ENCODE measurements around the gene RNF5.

RNF5 gene

GRCh38 chr6:32222333-32223230, 44.4 kb downstream of the RNF5 start (continued):
- TF ChIP-seq BCL11A (tag by site-specific recombination; IDR thresholded peaks at IDR 0.05; ENCODE audit: low read depth): no peak
- TF ChIP-seq ZNF48 (tag by site-specific recombination; IDR thresholded peaks at IDR 0.05): no peak

- POLR2A ChIA-PET: no interaction called here
- Histone ChIP-seq H3K4me3 (ENCODE audit: low read depth, low read length) (no peak within 1 kb of the TSS), H3K27ac (ENCODE audit: extremely low read depth, low read depth, low read length) (no peak within 1 kb of the TSS), H3K4me1 (ENCODE audit: control insufficient read depth, insufficient read depth, low read length) (no peaks in the 10 kb centered on the region), H3K9me3 (ENCODE audit: control insufficient read depth, insufficient read depth, low read depth, low read length) (no peaks in the 10 kb centered on the region), H3K36me3 (ENCODE audit: control insufficient read depth in 2 of 2, insufficient read depth in 1 of 2, low read length in 2 of 2) (no peaks in the 10 kb centered on the region)
- no peak for TF ChIP-seq ZNF148 (tag by site-specific recombination; IDR thresholded peaks at IDR 0.05; ENCODE audit: borderline replicate concordance)
- no peak for TF ChIP-seq MYNN (tag by site-specific recombination; IDR thresholded peaks at IDR 0.05; ENCODE audit: borderline replicate concordance)
- TF ChIP-seq ZNF175 (tag by site-specific recombination; IDR thresholded peaks at IDR 0.05): no peak
- TF ChIP-seq ZNF837 (tag by site-specific recombination; IDR thresholded peaks at IDR 0.05): no peak
- TF ChIP-seq ZNF19 (tag by site-specific recombination; IDR thresholded peaks at IDR 0.05; ENCODE audit: low read depth): no peak
- TF ChIP-seq ZNF654 (tag by site-specific recombination; IDR thresholded peaks at IDR 0.05; ENCODE audit: low read depth): no peak
- no peak for TF ChIP-seq ZBTB48 (tag by site-specific recombination; IDR thresholded peaks at IDR 0.05)
- CTCF ChIA-PET: interaction anchor here (0.6 kb wide), 1 partner anchor 30 kb away, joined by 3 read pairs; no protein-coding TSS in a partner anchor
Measured at GRCh38 chr6:32223258-32224235, 45.3 kb downstream of the RNF5 start, which contains the start of gene NOTCH4. Gene NOTCH4, minus strand, starts transcription at chr6:32224067. Its CDS starts 139 bp downstream, at chr6:32223928.

GRCh38 chr6:32224696-32225095, 46.5 kb downstream of the RNF5 start:
- H3K27ac ChIP-seq (ENCODE audit: extremely low read depth, low read depth, low read length): no peak overlapping the region
- H3K9me3 ChIP-seq (ENCODE audit: control insufficient read depth, insufficient read depth, low read depth, low read length): no peaks in the 10 kb centered on the region
- ChIA-PET CTCF (interaction anchor here (0.6 kb wide), 1 partner anchor 81 kb away, joined by 3 read pairs; no protein-coding TSS in a partner anchor), POLR2A (interaction anchor here (0.6 kb wide), 1 partner anchor 226 kb away, joined by 3 read pairs; no protein-coding TSS in a partner anchor)
- no peak overlapping the region for H3K4me3 ChIP-seq (ENCODE audit: low read depth, low read length)
- no peaks in the 10 kb centered on the region for H3K4me1 ChIP-seq (ENCODE audit: control insufficient read depth, insufficient read depth, low read length)
- no peak for TF ChIP-seq RBAK (tag by site-specific recombination; IDR thresholded peaks at IDR 0.05)
- TF ChIP-seq ZNF19 (tag by site-specific recombination; IDR thresholded peaks at IDR 0.05; ENCODE audit: low read depth): no peak
- TF ChIP-seq YY2 (tag by site-specific recombination; IDR thresholded peaks at IDR 0.05): no peak
- TF ChIP-seq BCL6B (tag by site-specific recombination; IDR thresholded peaks at IDR 0.05): no peak
- no peak for TF ChIP-seq ZNF488 (tag by site-specific recombination; IDR thresholded peaks at IDR 0.05)
- no peak for TF ChIP-seq OVOL3 (tag by site-specific recombination; IDR thresholded peaks at IDR 0.05)
- TF ChIP-seq ZNF26 (tag by site-specific recombination; IDR thresholded peaks at IDR 0.05): no peak
- no peaks in the 10 kb centered on the region for H3K36me3 ChIP-seq (ENCODE audit: control insufficient read depth in 2 of 2, insufficient read depth in 1 of 2, low read length in 2 of 2)

Measured in HEK293 (cell line).